IMR-90 (cell line): ENCODE data around the gene TTC29. TPM values are rescaled to one million over a fixed set of nuclear protein-coding genes. Genes with fewer than 3 reads are reported as not detected.

Experiments
- ATAC-seq: fragments of 200-7000 bp; cut with Tn5 transposase; 2 replicates; pipeline ENCODE4 v1.9.1; 2020; ENCODE audit warnings: low read depth, mild to moderate bottlenecking, moderate library complexity
- BruUV-seq: library from RNA; stranded (reverse); fragments of 400-500 nt; replicated peaks from 2 replicates; lab custom pipeline; 2021; lab: Mats Ljungman, UMichigan
- CTCF ChIA-PET: fragments of 300-600 bp; formaldehyde crosslinking; extraction: SDS; loops from one replicate; lab custom pipeline; 2021; ENCODE audit warnings: antibody characterized with exemption; lab: Yijun Ruan, JAX
- POLR2A ChIA-PET: fragments of 300-600 bp; sonication (Branson Sonifier 250); formaldehyde crosslinking; loops from one replicate; lab custom pipeline; 2022; ENCODE audit warnings: antibody characterized with exemption; ENCODE audit not compliant: unreplicated experiment; lab: Charles Lee
- DNase-seq: peaks from one replicate; pipeline ENCODE4 v3.0.0; 2013
- H2AFZ ChIP-seq: replicated peaks from 2 replicates; pipeline ENCODE3; 2013; ENCODE audit warnings: low read length, mild to moderate bottlenecking; ENCODE audit not compliant: poor library complexity
- H2AK5ac ChIP-seq: 2 replicates; pipeline ENCODE4 v1.6.1; 2013; ENCODE audit warnings: low read depth, low read length, inconsistent platforms
- H2AK9ac ChIP-seq: replicated peaks from 2 replicates; pipeline ENCODE3; 2013; ENCODE audit warnings: mild to moderate bottlenecking, low read depth, low read length, moderate library complexity; ENCODE audit not compliant: poor library complexity
- H2BK120ac ChIP-seq: 2 replicates; pipeline ENCODE4 v1.6.1; 2013; ENCODE audit warnings: low read depth, low read length, inconsistent platforms
- H2BK15ac ChIP-seq: 3 replicates; pipeline ENCODE4 v1.6.1; 2013; ENCODE audit warnings: low read depth, low read length, inconsistent platforms
- H2BK20ac ChIP-seq: 2 replicates; pipeline ENCODE4 v1.6.1; 2013; ENCODE audit warnings: low read depth, mild to moderate bottlenecking, inconsistent platforms, low read length, moderate library complexity
- H2BK5ac ChIP-seq: 2 replicates; pipeline ENCODE4 v1.6.1; 2013; ENCODE audit warnings: mild to moderate bottlenecking, low read depth, low read length, inconsistent platforms; ENCODE audit not compliant: poor library complexity, severe bottlenecking
- H3K14ac ChIP-seq: replicated peaks from 2 replicates; pipeline ENCODE4 v1.6.1; 2013; ENCODE audit warnings: low read depth, low read length, inconsistent platforms
- H3K18ac ChIP-seq: 2 replicates; pipeline ENCODE4 v1.6.1; 2013; ENCODE audit warnings: low read depth, low read length, control low read depth
- H3K23ac ChIP-seq: 2 replicates; pipeline ENCODE4 v1.6.1; 2013; ENCODE audit warnings: low read depth, low read length, inconsistent platforms
- H3K27ac ChIP-seq: 2 replicates; pipeline ENCODE4 v1.5.1; 2013; ENCODE audit warnings: mild to moderate bottlenecking, control low read depth, low read length; ENCODE audit not compliant: insufficient read depth
- H3K27me3 ChIP-seq: 2 replicates; pipeline ENCODE4 v1.6.1; 2013; ENCODE audit warnings: low read length; ENCODE audit not compliant: control insufficient read depth, insufficient read depth
- H3K36me3 ChIP-seq: 2 replicates; pipeline ENCODE4 v1.6.1; 2013; ENCODE audit warnings: low read length, mixed read lengths; ENCODE audit not compliant: control insufficient read depth, insufficient read depth
- H3K4ac ChIP-seq: 2 replicates; pipeline ENCODE4 v1.6.1; 2013; ENCODE audit warnings: low read depth, low read length, inconsistent platforms
- H3K4me1 ChIP-seq: 2 replicates; pipeline ENCODE4 v1.6.1; 2013; ENCODE audit warnings: low read length, mixed read lengths; ENCODE audit not compliant: control insufficient read depth, insufficient read depth
- H3K4me2 ChIP-seq: 2 replicates; pipeline ENCODE4 v1.6.1; 2013; ENCODE audit warnings: low read depth, mild to moderate bottlenecking, control low read depth, low read length, moderate library complexity
- H3K4me3 ChIP-seq: 2 replicates; pipeline ENCODE4 v1.5.1; 2013; ENCODE audit warnings: low read depth, mild to moderate bottlenecking, control low read depth, low read length, moderate library complexity; ENCODE audit not compliant: insufficient read depth
- H3K56ac ChIP-seq: 2 replicates; pipeline ENCODE4 v1.6.1; 2013; ENCODE audit warnings: low read length, inconsistent platforms; ENCODE audit not compliant: insufficient read depth; ENCODE audit errors: extremely low read depth
- H3K79me1 ChIP-seq, 2 experiments: 2 replicates each; pipeline ENCODE4 v1.6.1; 2013; ENCODE audit warnings: low read length in 2 of 2, inconsistent platforms in 1 of 2, low read depth in 1 of 2
- H3K9ac ChIP-seq: 2 replicates; pipeline ENCODE4 v1.6.1; 2013; ENCODE audit warnings: low read depth, low read length, control low read depth
- H3K9me1 ChIP-seq: 2 replicates; pipeline ENCODE4 v1.6.1; 2013; ENCODE audit warnings: low read length, inconsistent platforms; ENCODE audit not compliant: insufficient read depth
- H3K9me3 ChIP-seq: 2 replicates; pipeline ENCODE4 v1.6.1; 2013; ENCODE audit warnings: low read length; ENCODE audit not compliant: control insufficient read depth, insufficient read depth
- H4K20me1 ChIP-seq: 2 replicates; pipeline ENCODE4 v1.6.1; 2013; ENCODE audit warnings: low read length, inconsistent platforms; ENCODE audit not compliant: insufficient read depth
- H4K5ac ChIP-seq: 2 replicates; pipeline ENCODE4 v1.6.1; 2013; ENCODE audit warnings: mild to moderate bottlenecking, low read depth, low read length, control low read depth
- H4K8ac ChIP-seq, 2 experiments: 2 replicates each; pipeline ENCODE4 v1.6.1; 2013; ENCODE audit warnings: low read depth in 2 of 2, low read length in 2 of 2, control low read depth in 1 of 2, inconsistent platforms in 1 of 2
- H4K91ac ChIP-seq: 2 replicates; pipeline ENCODE4 v1.6.1; 2013; ENCODE audit warnings: low read depth, low read length, inconsistent platforms; ENCODE audit not compliant: insufficient read depth
- CEBPB ChIP-seq: IDR thresholded peaks from 2 replicates; pipeline ENCODE4 v1.6.1; 2012; ENCODE audit warnings: low read depth, low read length, improper control_type of control experiment
- MXI1 ChIP-seq: IDR thresholded peaks from 2 replicates; pipeline ENCODE4 v1.6.1; 2012; ENCODE audit warnings: low read depth, mild to moderate bottlenecking, low read length, moderate library complexity, borderline replicate concordance
- USF2 ChIP-seq: fragments of 150-350 bp; IDR thresholded peaks from 2 replicates; pipeline ENCODE4 v1.6.1; 2017; ENCODE audit warnings: mild to moderate bottlenecking, antibody characterized with exemption, low read length, low read depth
- WGBS, 2 experiments: methylation state at CpG; one replicate each; pipeline versions ENCODE4 v1.1.5 to v1.1.7; 2013; ENCODE audit warnings: missing lambda C conversion rate in 2 of 2; ENCODE audit not compliant: insufficient read length in 1 of 2; ENCODE audit errors: extremely low coverage in 2 of 2; 5-methylcytosine and 5-hydroxymethylcytosine counted together
- dilution Hi-C: fragments of 300-500 bp; cut with HindIII; formaldehyde crosslinking; loops from one replicate; pipeline ENCODE4 v1.14.3; 2018; ENCODE audit warnings: low sequenced_read_pairs; ENCODE audit not compliant: unreplicated experiment
- in situ Hi-C: fragments of 300-500 bp; cut with MboI; formaldehyde crosslinking; loops from 3 replicates; pipeline ENCODE4 v1.14.3; 2019; ENCODE audit warnings: low sequenced_read_pairs, inconsistent platforms, mixed read lengths
- intact Hi-C: fragments of 100-400 bp; cut with micrococcal nuclease; formaldehyde crosslinking; loops from 2 replicates; pipeline ENCODE4 v1.10.0; 2022
- polyA plus RNA-seq, 3 experiments: library from polyadenylated mRNA; depleted of rRNA; stranded (reverse); fragments of >200 nt; gene quantifications; 2 replicates each; pipeline ENCODE4 v1.2.3, GENCODE V29; 2012; ENCODE audit warnings: low replicate concordance in 1 of 3
- total RNA-seq: library from RNA; depleted of rRNA; stranded (reverse); fragments of >200 nt; gene quantifications from 2 replicates; pipeline ENCODE4 v1.2.3, GENCODE V29; 2012

TTC29 gene
- total and polyA plus RNA-seq, 2 of the 4 experiments (the other 2 are of a cell fraction): not detected

GRCh38 chr4:146900295-146900694 lies 45.4 kb downstream of the TTC29 start:
- no CpG with 5 or more reads among the region's 5 CpGs for WGBS, 2 experiments
- no peak overlapping the region for H3K27ac ChIP-seq
- no peaks in the 10 kb centered on the region for H3K9me3 ChIP-seq
- no peaks in the 10 kb centered on the region for H3K79me1 ChIP-seq
- no peak overlapping the region for H3K56ac ChIP-seq
- TF ChIP-seq CEBPB (0 out of 2 replicates have a peak, but pooled peaks have one; percentile 1), MXI1 (no peak), USF2 (no peak)
- no peak overlapping the region for H3K9ac ChIP-seq
- H3K9me1 ChIP-seq: no peaks in the 10 kb centered on the region
- H2BK120ac ChIP-seq: no peak overlapping the region
- intact Hi-C loops: no loop called here
- no peak overlapping the region for H3K4ac ChIP-seq
- H3K4me3 ChIP-seq: no peak overlapping the region
- H4K20me1 ChIP-seq: no peaks in the 10 kb centered on the region
- no peak for ATAC-seq
- no peak overlapping the region for H3K4me2 ChIP-seq
- H2AK9ac ChIP-seq: no peak overlapping the region
- H2BK5ac ChIP-seq: no peak overlapping the region
- no peak overlapping the region for H4K91ac ChIP-seq
- no peak overlapping the region for H2BK15ac ChIP-seq
- H3K14ac ChIP-seq: no peak overlapping the region
- dilution Hi-C loops: no loop called here
- no peak overlapping the region for H2AK5ac ChIP-seq
- H2AFZ ChIP-seq: no peak overlapping the region
- no peak overlapping the region for H3K18ac ChIP-seq
- H3K4me1 ChIP-seq: no peaks in the 10 kb centered on the region
- DNase-seq: no peak
- H3K23ac ChIP-seq: no peak overlapping the region
- H4K8ac ChIP-seq: no peak overlapping the region
- CTCF ChIA-PET: no interaction called here
- no TSS peak for BruUV-seq
- POLR2A ChIA-PET: no interaction called here
- H4K5ac ChIP-seq: no peak overlapping the region
- no peaks in the 10 kb centered on the region for H3K36me3 ChIP-seq
- no peak overlapping the region for H2BK20ac ChIP-seq
- no peaks in the 10 kb centered on the region for H3K27me3 ChIP-seq
- in situ Hi-C loops: loop anchor here (25.0 kb wide), 1 partner anchor 938 kb away; no protein-coding TSS in a partner anchor
